D721Med (cell line): Measurements from ENCODE around the gene STAT3.
"Not testable (repeated sequence)": the region's sequence is repeated elsewhere in the genome, so short reads cannot be mapped to it uniquely, and the experiment has no call there.

Experiments used
- DNase-seq: peaks from one replicate; pipeline ENCODE4 v3.0.0; 2011; ENCODE audit warnings: low spot score; ENCODE audit not compliant: insufficient read length
- FAIRE-seq: peaks from 2 replicates; lab custom pipeline; 2011; peaks lifted over from hg19 to GRCh38; lab: Jason Lieb, UNC
- CTCF ChIP-seq: IDR thresholded peaks from 2 replicates; pipeline ENCODE4 v1.5.1; 2012; ENCODE audit warnings: mild to moderate bottlenecking, control low read depth; ENCODE audit not compliant: insufficient read depth; ENCODE audit errors: missing control alignments

The STAT3 gene

GRCh38 chr17:42271006-42271778 lies 117.0 kb downstream of the STAT3 start:
- no peak for TF ChIP-seq CTCF
- FAIRE-seq (no peak), DNase-seq (no peak)

- DNase-seq = no peak
- no peak for TF ChIP-seq CTCF
- no peak for FAIRE-seq
These were observed 117.6 kb downstream of the STAT3 start for GRCh38 chr17:42270596-42270995.

DNA sequence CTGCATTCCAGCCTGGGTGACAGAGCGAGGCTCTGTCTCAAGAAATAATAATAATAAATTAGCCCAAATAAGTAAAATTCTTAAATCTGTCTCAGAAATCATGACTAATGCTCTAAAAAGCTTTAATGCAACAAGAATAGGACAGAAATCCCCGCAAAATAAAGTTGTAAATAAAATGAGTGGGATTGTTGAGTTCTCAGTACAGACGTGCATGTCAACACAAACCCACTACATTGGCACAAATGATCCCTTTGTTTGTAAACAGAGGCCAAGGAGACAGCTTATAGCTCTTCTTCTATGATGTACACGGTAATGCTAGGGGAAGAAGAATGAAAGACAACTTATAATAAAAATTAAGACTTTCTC lies 118.1 kb downstream of the STAT3 start:
- DNase-seq (no peak), FAIRE-seq (no peak)
- no peak for TF ChIP-seq CTCF

- FAIRE-seq (no peak), DNase-seq (no peak)
- no peak for TF ChIP-seq CTCF
These were observed 120.0 kb downstream of the STAT3 start for GRCh38 chr17:42268236-42268635.

DNA sequence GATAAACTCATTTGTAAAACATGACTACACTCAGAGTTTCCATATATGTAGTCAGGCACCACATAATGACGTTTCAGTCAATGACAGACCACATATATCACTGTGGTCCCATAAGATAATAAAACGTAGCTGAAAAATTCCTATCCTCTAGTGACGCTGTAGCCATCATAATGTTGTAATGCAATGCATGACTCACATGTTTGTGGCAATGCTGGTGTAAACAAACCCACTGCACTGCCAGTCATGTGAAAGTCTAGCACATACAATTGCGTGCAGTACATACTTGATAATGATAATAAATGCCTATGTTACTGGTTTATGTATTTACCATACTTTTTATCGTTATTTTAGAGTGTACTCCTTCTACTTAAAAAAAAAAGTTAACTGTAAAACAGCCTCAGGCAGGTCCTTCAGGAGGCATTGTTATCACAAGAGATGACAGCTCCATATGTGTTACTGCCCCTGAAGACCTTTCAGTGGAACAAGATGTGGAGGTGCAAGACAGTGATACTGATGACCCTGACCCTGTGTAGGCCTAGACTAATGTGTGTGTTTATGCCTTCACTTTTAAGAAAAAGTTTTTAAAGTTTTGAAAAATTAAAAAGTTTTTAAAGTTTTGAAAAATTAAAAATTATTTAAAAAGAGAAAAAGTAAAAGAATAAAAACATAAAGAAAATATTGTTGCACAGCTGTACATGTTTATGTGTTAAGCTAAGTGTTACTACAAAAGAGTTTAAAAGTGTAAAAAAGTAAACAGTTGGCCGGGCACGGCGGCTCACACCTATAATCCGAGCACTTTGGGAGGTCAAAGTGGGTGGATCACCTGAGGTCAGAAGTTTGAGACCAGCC lies 121.1 kb downstream of the STAT3 start:
- no peak for FAIRE-seq
- TF ChIP-seq CTCF = no peak

DNA sequence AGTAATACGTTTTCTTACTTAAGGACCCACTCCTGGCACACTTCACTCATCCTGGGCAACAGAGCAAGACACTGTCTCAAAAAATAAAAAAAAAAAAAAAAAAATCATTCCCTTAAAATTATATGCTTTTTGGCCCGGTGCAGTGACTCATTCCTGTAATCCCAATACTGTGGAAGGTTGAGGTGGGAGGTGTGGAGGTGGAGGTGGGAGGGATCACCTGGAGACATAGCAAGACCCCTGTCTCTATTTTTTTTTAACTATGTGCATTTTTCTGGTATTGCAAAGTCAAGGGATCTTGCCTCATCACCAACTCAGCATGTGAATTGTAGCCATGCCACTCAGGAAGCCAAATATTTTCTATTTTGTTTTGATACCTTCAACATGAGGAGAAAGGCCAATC lies 121.8 kb downstream of the STAT3 start:
- FAIRE-seq (no peak), DNase-seq (no peak)
- no peak for TF ChIP-seq CTCF

More for the DNA sequence above, 121.1 kb downstream of the STAT3 start:
- DNase-seq = no peak

DNA sequence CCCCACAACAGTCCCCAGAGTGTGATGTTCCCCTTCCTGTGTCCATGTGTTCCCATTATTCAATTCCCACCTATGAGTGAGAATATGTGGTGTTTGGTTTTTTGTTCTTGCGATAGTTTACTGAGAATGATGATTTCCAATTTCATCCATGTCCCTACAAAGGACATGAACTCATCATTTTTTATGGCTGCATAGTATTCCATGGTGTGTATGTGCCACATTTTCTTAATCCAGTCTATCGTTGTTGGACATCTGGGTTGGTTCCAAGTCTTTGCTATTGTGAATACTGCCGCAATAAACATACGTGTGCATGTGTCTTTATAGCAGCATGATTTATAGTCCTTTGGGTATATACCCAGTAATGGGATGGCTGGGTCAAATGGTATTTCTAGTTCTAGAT lies 123.9 kb downstream of the STAT3 start:
- DNase-seq, FAIRE-seq: not testable (repeated sequence)
